HUES64 (cell line): Measurements from ENCODE around the gene EEPD1. TPM values are rescaled to one million over a fixed set of nuclear protein-coding genes. Genes with fewer than 3 reads are reported as not detected.
A peak's percentile ranks its signal among the peaks of the same experiment; 100 is the strongest.
"Not testable (repeated sequence)": the region's sequence is repeated elsewhere in the genome, so short reads cannot be mapped to it uniquely, and the experiment has no call there.

ENCODE experiments used
- H3K27ac ChIP-seq: 2 replicates; pipeline ENCODE4 v1.7.0; 2013; ENCODE audit warnings: low read depth, low read length, inconsistent platforms
- H3K27me3 ChIP-seq: 2 replicates; pipeline ENCODE4 v1.6.1; 2013; ENCODE audit warnings: mild to moderate bottlenecking, low read length; ENCODE audit not compliant: insufficient read depth
- H3K36me3 ChIP-seq: 2 replicates; pipeline ENCODE4 v1.6.1; 2013; ENCODE audit warnings: mild to moderate bottlenecking, low read length; ENCODE audit not compliant: insufficient read depth
- H3K4me1 ChIP-seq: 2 replicates; pipeline ENCODE4 v1.6.1; 2013; ENCODE audit warnings: mild to moderate bottlenecking, low read length, moderate library complexity; ENCODE audit not compliant: insufficient read depth
- H3K4me3 ChIP-seq: 2 replicates; pipeline ENCODE4 v1.5.1; 2013; ENCODE audit warnings: mild to moderate bottlenecking, low read length, moderate library complexity
- H3K9ac ChIP-seq: 2 replicates; pipeline ENCODE4 v1.6.1; 2013; ENCODE audit warnings: mild to moderate bottlenecking, low read depth, low read length
- H3K9me3 ChIP-seq: 2 replicates; pipeline ENCODE4 v1.6.1; 2013; ENCODE audit warnings: low read depth, low read length; ENCODE audit not compliant: insufficient read depth
- WGBS: fragments of 150-250, 120-280 bp; methylation state at CpG from one replicate; pipeline ENCODE4 v1.1.7; 2013; ENCODE audit warnings: missing lambda C conversion rate; 5-methylcytosine and 5-hydroxymethylcytosine counted together
- polyA plus RNA-seq, 2 experiments: library from polyadenylated mRNA; stranded (reverse); fragments of 50-300 nt; gene quantifications; one replicate each; pipeline ENCODE4 v1.2.3, GENCODE V29; 2013

Gene EEPD1
- polyA plus RNA-seq (2013, experiment 1 of 2): 6.2 TPM
- 5.6 TPM for polyA plus RNA-seq (2013, experiment 2 of 2)

DNA sequence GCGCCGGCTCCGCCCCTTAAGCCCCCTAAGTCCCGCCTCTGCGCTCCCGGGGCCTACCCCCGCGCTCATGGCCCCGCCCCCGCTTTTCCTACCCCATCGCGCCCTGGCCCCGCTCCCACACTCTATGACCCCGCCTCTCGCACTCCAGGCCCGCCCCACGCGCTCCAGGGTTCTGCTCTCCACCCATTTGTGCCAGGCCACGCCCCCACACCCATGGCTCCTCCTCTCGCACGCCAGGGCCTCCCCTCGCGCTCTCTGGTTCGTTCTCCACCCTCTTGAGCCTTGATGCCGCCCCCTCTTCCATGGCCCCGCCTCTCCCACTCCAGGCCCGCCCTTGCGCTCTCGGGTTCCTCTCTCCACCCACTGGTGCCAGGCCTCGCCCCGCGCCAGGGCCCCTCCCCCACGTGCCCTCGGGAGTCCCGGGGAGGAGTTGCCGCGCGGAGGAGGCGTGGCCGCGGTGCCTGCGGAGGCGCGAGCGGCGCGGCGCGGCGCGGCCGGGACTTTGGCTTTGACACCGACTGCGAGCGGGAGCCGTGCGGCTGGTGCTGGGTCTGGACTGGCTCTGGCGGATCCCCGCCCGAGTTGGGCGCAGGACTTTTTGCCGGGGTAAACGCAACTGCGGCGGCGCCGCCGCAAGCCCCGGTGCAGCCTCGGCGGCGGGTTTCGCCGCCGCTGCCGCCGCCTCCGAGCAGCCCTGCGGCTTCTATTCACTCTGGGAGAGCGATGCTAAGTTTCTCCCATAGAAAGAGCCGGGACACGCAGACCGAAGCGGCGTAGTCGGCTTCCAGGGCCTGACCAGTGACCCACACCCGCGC, at the start of gene EEPD1:
TSS of gene EEPD1 (plus strand) at position 499 of the 815 bp plus-strand sequence. CDS start 1,071 bp downstream, outside the sequence.
- H3K27ac ChIP-seq: peak within 1 kb of the TSS; percentile 50; the same call in 1 of the 2 replicates
- H3K36me3 ChIP-seq: no peaks in the 10 kb centered on the region
- peaks cover 32% of the 10 kb centered on the region for H3K27me3 ChIP-seq
- peak within 1 kb of the TSS; percentile 60 for H3K9ac ChIP-seq
- under 1% methylated on average over 88 of the region's 88 CpGs for WGBS
- H3K4me1 ChIP-seq: peaks cover 16% of the 10 kb centered on the region
- H3K4me3 ChIP-seq: peak within 1 kb of the TSS; percentile 74
- H3K9me3 ChIP-seq: no peaks in the 10 kb centered on the region

DNA sequence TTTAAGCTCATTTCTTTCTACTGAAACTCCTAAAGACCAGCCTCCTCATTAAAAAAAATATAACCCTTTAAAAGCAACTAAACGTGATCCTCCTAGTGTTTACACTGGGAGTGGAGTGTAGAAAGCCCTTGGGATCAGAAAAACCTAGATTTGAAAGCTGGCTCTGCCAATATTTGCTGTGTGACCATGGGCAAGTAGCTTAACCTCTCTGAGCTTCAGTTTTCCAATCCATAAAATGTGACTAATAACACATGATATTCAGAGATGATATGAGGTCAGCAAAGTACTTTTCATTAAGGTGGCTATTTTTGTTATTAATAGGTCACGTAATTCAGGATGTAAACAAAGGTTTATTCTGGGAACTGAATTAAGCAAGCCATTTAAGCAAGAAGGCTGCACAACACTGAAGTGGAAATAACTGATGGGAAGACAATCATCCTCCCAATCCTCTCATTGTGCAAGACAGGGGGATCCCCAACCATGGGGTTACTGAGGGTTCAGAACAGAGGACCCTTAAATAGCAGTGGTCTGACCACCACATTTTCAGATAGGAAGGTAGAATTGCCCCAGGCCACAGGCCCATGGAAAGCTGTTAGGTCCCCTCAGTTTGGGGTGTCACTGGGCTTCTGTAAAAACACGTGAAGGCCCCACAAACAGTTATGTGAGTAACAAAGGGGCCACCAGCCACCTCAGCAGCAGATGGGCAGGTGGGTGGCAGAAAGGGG, 49.1 kb upstream of the EEPD1 start:
- no peak overlapping the region for H3K4me3 ChIP-seq
- H3K27me3 ChIP-seq: no peaks in the 10 kb centered on the region
- 77% methylated on average over 3 of the region's 3 CpGs for WGBS
- H3K9me3 ChIP-seq: no peaks in the 10 kb centered on the region
- H3K27ac ChIP-seq: no peak overlapping the region
- no peaks in the 10 kb centered on the region for H3K4me1 ChIP-seq
- H3K36me3 ChIP-seq: no peaks in the 10 kb centered on the region
- no peak overlapping the region for H3K9ac ChIP-seq

DNA sequence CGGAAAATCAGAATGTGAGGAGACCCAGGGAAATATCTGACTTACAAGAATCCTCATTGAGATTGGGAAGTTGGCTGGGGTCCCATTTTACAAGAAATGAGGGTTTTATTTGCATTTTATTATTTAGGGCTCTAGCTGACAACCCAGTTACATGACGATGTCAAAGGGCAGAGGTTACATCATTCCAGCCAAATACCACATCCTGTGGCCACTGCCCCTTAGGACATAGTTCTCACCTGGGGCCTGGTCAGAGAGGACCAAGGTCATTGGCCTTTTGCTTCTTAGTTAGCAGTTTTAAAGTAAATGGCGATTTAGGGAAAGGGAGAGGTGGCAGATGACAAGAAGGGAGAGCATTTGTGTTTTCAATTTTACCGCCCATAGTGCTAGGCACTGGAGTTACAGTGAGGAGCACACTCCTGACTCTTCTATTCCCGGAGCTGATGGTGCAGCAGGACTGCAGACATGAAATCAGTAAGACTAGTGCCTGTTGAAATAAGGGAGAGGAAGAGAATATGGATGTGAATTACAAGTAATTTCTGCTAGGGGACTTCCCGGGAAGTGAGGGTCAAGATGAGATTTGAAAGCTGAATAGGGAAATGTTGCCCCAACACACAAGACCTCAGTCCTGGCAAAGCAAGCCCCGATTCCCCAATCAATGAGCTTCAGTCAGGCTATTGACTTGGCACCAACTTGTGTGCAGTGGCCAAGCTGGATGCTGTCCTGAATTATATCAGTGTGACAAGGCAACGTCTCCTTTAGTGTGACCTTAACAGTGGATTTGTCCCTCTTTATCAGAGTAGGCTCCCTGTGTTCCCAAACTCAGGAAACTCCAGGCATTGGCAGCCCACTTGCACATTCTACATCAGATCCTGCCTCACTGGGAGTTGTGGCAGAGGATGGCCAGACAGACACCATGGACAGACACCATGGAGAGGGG, 45.8 kb upstream of the EEPD1 start:
- H3K27ac ChIP-seq, H3K9ac ChIP-seq, H3K36me3 ChIP-seq, H3K27me3 ChIP-seq, H3K9me3 ChIP-seq, H3K4me3 ChIP-seq, H3K4me1 ChIP-seq: not testable (repeated sequence)
- WGBS: 89% methylated on average over 6 of the region's 8 CpGs

DNA sequence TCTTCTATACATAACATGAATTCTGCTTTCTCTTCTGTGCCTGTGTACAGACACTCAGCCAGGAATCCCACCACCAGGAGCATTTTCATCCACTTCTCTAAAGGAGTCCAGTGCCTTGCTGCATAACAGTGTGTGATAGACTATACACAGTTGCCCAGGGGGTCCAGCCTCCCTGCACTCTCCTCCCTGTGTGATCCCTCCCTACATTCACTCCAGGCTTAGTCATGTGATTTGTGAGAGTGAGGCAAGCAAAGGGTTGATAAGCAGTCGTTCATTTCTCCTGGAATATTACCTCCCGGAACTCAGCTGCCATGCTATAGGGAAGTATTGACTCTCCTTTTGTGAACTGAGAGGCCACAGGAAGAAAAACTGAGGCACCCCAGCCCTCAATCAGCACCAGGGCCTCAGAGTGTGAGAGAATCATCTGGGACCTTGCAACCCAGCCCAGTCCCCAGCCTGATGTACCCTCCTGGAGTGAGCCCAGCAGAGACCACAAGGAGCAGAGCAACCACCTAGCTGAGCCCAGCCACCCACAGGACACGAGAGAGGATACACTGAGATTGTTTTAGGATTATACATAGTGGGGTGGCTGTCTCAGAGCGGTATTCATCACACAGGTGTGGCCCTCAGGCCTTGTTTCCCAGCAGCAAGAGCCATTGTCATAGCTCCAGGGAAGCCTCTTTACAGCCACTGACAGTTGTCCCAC, 45.0 kb upstream of the EEPD1 start:
- Histone ChIP-seq H3K9me3 (no peaks in the 10 kb centered on the region), H3K27ac (no peak overlapping the region), H3K36me3 (no peaks in the 10 kb centered on the region), H3K4me1 (no peaks in the 10 kb centered on the region), H3K4me3 (no peak overlapping the region), H3K27me3 (no peaks in the 10 kb centered on the region), H3K9ac (no peak overlapping the region)
- 88% methylated on average over 4 of the region's 4 CpGs for WGBS

DNA sequence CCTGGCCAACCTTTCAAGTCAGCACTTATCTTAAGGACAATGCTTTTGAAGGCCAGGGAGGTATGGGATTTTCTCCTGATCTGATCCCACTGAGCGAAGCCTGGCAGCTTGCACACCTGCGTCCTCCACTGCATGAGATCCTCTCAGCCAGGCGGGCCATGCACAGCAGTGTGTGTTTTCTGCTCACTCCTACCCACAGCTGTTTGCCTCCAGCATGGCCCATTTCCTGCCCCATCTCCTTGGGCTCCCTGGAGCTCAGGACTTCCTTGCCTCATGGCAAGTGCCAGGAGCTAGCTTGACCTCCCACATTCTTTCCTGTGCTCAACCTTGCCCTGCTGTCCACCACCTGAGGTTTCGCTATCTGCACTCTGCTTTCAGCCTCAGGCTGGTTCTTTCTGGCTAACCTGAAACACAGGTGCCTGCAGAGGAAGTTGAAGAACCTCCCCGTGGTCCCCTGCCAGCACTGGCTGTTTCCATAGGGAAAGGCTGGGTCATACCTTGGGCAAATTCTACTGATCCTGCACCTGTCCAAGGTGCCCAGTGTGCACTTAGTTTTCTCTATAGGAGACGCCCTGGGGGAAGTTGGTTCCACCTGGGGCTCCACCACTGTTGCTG, 43.9 kb upstream of the EEPD1 start:
- WGBS: 76% methylated on average over 6 of the region's 6 CpGs
- H3K9me3 ChIP-seq: no peaks in the 10 kb centered on the region
- H3K9ac ChIP-seq: no peak overlapping the region
- no peaks in the 10 kb centered on the region for H3K4me1 ChIP-seq
- H3K36me3 ChIP-seq: no peaks in the 10 kb centered on the region
- H3K27ac ChIP-seq: no peak overlapping the region
- H3K4me3 ChIP-seq: no peak overlapping the region
- no peaks in the 10 kb centered on the region for H3K27me3 ChIP-seq

DNA sequence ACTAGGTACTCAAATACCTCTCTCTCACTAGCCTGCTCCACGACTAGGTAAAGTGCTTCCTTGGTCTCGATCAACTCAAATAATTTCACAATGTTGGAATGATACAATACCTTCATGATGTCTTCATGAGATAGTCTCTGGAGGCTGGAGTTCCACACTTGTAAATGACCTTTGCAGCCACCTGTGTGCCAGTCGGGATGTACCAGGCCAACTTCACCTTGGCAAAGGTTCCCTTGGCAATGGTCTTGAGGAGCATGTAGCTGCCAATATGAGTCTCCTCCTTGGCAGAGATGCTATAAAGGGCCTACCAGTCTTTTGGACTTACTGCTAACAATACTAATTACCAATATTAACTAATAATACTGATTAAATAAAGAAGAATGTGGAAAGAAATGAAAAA, 42.5 kb upstream of the EEPD1 start:
- H3K27me3 ChIP-seq: no peaks in the 10 kb centered on the region
- WGBS: 97% methylated on average over 3 of the region's 3 CpGs
- H3K9me3 ChIP-seq: no peaks in the 10 kb centered on the region

DNA sequence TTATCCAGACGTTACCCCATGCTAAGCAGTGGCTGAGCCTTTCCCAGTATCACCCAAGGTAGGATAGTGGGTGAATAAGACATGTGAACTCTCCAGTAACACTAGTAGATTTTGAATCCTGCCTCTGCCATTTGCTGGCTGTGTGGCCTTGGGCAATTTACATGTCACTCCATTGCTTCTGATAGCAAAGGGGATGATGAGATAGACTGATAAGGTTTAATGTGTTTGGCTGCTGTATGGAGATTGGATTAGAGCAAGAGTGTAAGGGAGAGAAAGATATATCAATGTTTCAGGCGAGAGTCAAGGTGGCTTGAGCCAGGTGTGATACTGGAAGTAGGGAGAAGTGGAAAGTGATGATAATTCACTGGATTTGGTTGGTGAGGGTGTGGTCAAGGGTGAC, 40.1 kb upstream of the EEPD1 start:
- Histone ChIP-seq H3K27me3 (no peaks in the 10 kb centered on the region), H3K9me3 (no peaks in the 10 kb centered on the region), H3K27ac (no peak overlapping the region), H3K36me3 (no peaks in the 10 kb centered on the region), H3K4me1 (no peaks in the 10 kb centered on the region), H3K9ac (no peak overlapping the region), H3K4me3 (no peak overlapping the region)
- 88% methylated on average over 2 of the region's 2 CpGs for WGBS

More for the DNA sequence above, 42.5 kb upstream of the EEPD1 start:
- no peaks in the 10 kb centered on the region for H3K4me1 ChIP-seq
- no peak overlapping the region for H3K4me3 ChIP-seq
- H3K27ac ChIP-seq: no peak overlapping the region
- H3K9ac ChIP-seq: no peak overlapping the region
- no peaks in the 10 kb centered on the region for H3K36me3 ChIP-seq

DNA sequence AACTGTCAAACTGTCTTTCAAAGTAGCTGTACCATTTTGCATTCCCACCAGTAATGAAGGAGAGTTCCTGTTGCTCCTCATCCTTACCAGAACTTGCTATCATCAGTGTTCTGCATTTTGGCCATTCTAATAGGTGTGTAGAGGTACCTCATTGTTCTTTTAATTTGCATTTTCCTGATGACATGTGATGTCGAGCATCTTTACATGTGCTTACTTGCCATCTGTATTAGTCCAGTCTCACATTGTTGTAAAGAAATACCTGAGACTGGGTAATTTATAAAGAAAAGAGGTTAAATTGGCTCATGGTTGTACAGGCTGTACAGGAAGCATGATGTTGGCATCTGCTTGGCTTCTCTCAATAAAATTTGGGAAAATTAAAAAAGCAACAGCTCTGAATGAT, 38.7 kb upstream of the EEPD1 start:
- H3K9ac ChIP-seq: no peak overlapping the region
- H3K4me3 ChIP-seq: no peak overlapping the region
- H3K27me3 ChIP-seq: no peaks in the 10 kb centered on the region
- no peaks in the 10 kb centered on the region for H3K9me3 ChIP-seq
- WGBS: 96% methylated on average over 1 of the region's 1 CpG
- no peaks in the 10 kb centered on the region for H3K36me3 ChIP-seq
- H3K27ac ChIP-seq: no peak overlapping the region
- H3K4me1 ChIP-seq: no peaks in the 10 kb centered on the region

DNA sequence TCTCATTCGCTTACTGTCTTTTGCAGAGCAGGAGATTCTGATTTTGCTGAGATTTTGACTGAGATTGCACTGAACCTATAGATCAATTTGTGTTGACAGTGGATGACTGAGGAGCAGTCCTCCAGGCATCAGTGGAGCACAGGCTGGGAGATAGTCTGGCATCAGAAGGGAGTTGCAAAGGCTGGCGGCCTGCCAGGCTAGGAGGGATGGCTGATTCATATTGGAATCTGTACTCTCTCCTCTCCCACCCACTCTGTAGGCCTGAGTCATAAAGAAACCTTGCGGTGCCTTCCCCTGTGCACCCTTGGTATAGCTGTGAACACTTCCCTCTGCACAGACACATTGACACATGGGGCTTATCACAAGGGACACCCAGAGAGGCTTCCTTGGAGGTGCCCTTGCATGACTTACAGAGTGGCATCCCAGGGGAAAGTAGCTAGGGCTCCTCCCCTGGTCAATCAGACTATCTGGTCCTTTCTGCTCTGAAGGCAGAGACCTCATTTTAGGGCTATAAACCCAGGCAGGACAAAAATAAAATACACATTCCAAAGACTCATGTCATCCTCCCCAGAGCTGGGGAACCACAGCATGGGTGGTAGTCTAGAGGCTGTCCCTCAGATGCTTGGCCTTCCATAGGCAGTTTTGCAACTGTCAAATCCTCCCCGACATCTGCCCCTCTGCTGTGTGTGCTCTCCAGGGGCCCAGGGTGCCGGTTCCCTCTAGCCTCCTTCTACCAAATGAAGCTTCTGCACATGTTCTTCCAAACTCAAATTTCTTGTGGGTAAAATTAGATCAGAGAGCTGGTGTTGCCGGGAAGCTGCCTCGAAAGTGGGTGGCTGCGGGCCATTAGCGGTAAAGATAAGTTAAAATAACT, 37.4 kb upstream of the EEPD1 start:
- H3K27me3 ChIP-seq: no peaks in the 10 kb centered on the region
- 89% methylated on average over 9 of the region's 9 CpGs for WGBS
- H3K4me3 ChIP-seq: no peak overlapping the region
- H3K9me3 ChIP-seq: no peaks in the 10 kb centered on the region
- H3K27ac ChIP-seq: no peak overlapping the region
- H3K36me3 ChIP-seq: no peaks in the 10 kb centered on the region
- H3K4me1 ChIP-seq: peaks cover 4% of the 10 kb centered on the region; the same call in 1 of the 2 replicates
- H3K9ac ChIP-seq: no peak overlapping the region
